GM12874 (cell line): ENCODE results near the gene ALKAL2.

Experiments
- CTCF ChIP-seq: IDR thresholded peaks from 2 replicates; pipeline ENCODE4 v1.5.1; 2011; ENCODE audit warnings: low read depth, mild to moderate bottlenecking, control low read depth, low read length, moderate library complexity; ENCODE audit not compliant: insufficient read depth

Gene ALKAL2

GRCh38 chr2:258933-259332, 29.0 kb downstream of the ALKAL2 start:
- no peak for TF ChIP-seq CTCF

GRCh38 chr2:257842-258241, 30.0 kb downstream of the ALKAL2 start:
- TF ChIP-seq CTCF: no peak

- no peak for TF ChIP-seq CTCF
Observed at GRCh38 chr2:257429-257828, 30.5 kb downstream of the ALKAL2 start.

- no peak for TF ChIP-seq CTCF
Observed at GRCh38 chr2:256094-256493, 31.8 kb downstream of the ALKAL2 start.

GRCh38 chr2:255195-255594, 32.7 kb downstream of the ALKAL2 start:
- TF ChIP-seq CTCF: no peak

GRCh38 chr2:254241-254640, 33.6 kb downstream of the ALKAL2 start:
- no peak for TF ChIP-seq CTCF

GRCh38 chr2:253202-253638, 34.7 kb downstream of the ALKAL2 start:
- no peak for TF ChIP-seq CTCF
